Skeletal muscle satellite cell (primary cell): ENCODE measurements around the gene ABI3BP.

Experiments used
- H3K27me3 ChIP-seq: 2 replicates; pipeline ENCODE4 v1.7.0; 2013; ENCODE audit warnings: low read length; ENCODE audit not compliant: control insufficient read depth, insufficient read depth
- H3K36me3 ChIP-seq: 2 replicates; pipeline ENCODE4 v1.7.0; 2013; ENCODE audit warnings: mild to moderate bottlenecking, control low read depth, low read length; ENCODE audit not compliant: insufficient read depth
- H3K4me1 ChIP-seq: 2 replicates; pipeline ENCODE4 v1.7.0; 2013; ENCODE audit warnings: low read length; ENCODE audit not compliant: control insufficient read depth, insufficient read depth
- H3K4me2 ChIP-seq: 2 replicates; pipeline ENCODE4 v1.7.0; 2013; ENCODE audit warnings: mild to moderate bottlenecking, low read length
- H3K4me3 ChIP-seq: 2 replicates; pipeline ENCODE4 v1.7.0; 2013; ENCODE audit warnings: low read length
- H3K9ac ChIP-seq: 2 replicates; pipeline ENCODE4 v1.7.0; 2013; ENCODE audit warnings: mild to moderate bottlenecking, low read depth, low read length, moderate library complexity
- H3K9me3 ChIP-seq: replicated peaks from 2 replicates; pipeline ENCODE4 v1.7.0; 2013; ENCODE audit warnings: mild to moderate bottlenecking, control low read depth, low read length

ABI3BP gene

DNA sequence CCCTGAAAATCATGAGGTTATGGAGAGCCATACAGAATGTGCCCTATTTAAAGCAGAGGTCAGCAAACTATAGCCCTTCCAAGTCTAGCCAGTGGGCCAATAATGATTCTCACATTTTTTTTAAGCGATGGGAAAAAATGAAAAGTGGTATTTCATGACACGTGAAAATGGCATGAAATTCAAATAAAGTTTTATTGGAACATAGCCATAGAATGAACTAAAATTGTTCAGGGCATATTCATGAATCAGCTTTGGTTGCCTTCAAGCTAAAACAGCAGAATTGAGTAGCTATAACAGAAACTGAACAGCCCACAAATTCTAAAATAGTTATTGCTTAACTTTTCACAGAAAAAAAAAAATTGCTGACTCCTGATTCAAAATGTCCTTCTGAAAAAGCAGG, 179.4 kb downstream of the ABI3BP start:
- Histone ChIP-seq H3K27me3 (no peaks in the 10 kb centered on the region), H3K4me1 (peaks cover 9% of the 10 kb centered on the region), H3K4me2 (no peak overlapping the region), H3K9me3 (no peaks in the 10 kb centered on the region), H3K4me3 (no peak overlapping the region), H3K36me3 (peaks cover under 1% of the 10 kb centered on the region), H3K9ac (no peak overlapping the region)

DNA sequence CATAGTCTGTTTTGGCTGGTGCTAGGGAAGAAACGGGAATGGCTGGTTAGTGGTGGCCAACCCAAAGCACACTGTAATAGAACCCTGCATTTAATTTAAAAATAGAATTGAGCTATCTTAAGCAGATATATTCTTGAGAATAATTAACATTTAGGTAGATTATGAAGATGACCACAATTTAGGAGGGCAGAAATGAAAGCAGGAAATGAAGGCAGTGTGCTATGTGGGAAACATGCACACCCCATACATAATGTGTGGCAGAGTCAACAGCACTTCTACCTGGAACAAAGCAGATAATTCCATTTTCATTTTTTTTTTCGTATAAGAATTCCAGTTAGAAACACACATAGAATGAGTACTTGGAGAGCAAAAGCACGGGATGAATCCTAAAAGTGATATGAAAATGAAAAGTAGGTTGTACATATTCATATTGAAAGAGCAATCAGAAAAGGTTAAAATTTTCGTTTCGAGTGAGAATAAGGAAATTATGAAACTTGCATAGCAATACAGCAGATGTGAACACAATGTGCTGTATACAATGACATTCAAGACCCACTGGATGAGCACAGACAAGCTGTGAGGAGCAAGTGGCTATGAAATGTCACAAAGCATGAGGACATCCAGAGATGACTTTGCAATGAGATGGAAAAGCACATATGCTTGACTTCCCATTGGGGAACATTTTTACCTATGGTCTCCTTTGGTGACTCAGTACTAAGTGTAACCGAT, 181.3 kb downstream of the ABI3BP start:
- Histone ChIP-seq H3K4me2 (no peak overlapping the region), H3K27me3 (no peaks in the 10 kb centered on the region), H3K4me3 (no peak overlapping the region), H3K9me3 (no peaks in the 10 kb centered on the region), H3K4me1 (peaks cover 9% of the 10 kb centered on the region), H3K9ac (no peak overlapping the region), H3K36me3 (peaks cover 7% of the 10 kb centered on the region)

GRCh38 chr3:100810671-100811070, 182.6 kb downstream of the ABI3BP start:
- Histone ChIP-seq H3K4me1 (peaks cover 9% of the 10 kb centered on the region), H3K36me3 (peaks cover 7% of the 10 kb centered on the region), H3K4me3 (no peak overlapping the region), H3K9ac (no peak overlapping the region), H3K4me2 (peak overlapping the region; percentile 0), H3K9me3 (no peaks in the 10 kb centered on the region), H3K27me3 (no peaks in the 10 kb centered on the region)

DNA sequence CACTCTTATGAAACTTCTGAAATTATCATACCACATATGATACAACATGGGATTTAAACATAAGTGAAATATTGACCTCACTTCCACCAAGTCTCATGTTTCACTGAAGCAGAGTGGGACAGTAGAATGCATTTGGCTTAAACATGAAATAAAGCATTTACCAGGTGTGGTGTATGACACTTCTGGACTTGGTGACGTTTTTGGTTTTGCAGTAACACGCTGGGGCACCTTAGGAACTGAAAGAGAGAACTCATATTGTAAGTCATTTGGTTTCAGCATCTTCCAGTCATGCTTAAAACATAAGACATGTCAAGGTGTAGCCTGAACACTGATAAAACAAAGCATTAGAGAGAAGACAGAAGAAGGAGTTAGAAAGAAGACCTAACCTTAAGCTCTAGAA, 188.6 kb downstream of the ABI3BP start:
- H3K36me3 ChIP-seq, result peaks cover 21% of the 10 kb centered on the region
- no peak overlapping the region for H3K4me3 ChIP-seq
- H3K9me3 ChIP-seq, result peaks cover 4% of the 10 kb centered on the region
- no peak overlapping the region for H3K9ac ChIP-seq
- H3K4me1 ChIP-seq, result peaks cover 9% of the 10 kb centered on the region
- H3K4me2 ChIP-seq, result no peak overlapping the region
- no peaks in the 10 kb centered on the region for H3K27me3 ChIP-seq

DNA sequence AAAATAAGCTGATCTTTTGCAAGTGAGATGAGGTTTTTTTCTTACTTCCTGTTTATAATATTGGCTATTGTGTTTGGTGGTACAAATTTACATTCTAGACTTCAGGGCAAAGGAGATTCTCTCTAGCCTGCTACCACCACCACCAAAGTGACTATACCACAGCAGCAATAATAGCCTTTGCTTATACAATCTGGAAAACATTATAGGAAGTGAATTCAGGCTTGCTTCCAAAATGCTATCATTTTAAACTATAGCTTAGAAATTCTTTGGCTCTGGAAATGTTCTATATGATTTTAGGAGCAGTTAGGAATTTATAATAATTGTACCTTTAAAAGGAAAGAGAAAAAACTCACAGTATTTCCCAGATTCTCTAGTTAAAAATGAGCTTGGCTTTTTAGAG, 189.5 kb downstream of the ABI3BP start:
- no peak overlapping the region for H3K4me3 ChIP-seq
- H3K36me3 ChIP-seq, result peaks cover 20% of the 10 kb centered on the region
- no peaks in the 10 kb centered on the region for H3K27me3 ChIP-seq
- peaks cover 4% of the 10 kb centered on the region for H3K9me3 ChIP-seq
- H3K9ac ChIP-seq, result no peak overlapping the region
- H3K4me2 ChIP-seq, result no peak overlapping the region
- peaks cover 9% of the 10 kb centered on the region for H3K4me1 ChIP-seq

- Histone ChIP-seq H3K36me3 (peaks cover 14% of the 10 kb centered on the region), H3K9ac (no peak overlapping the region), H3K4me1 (peaks cover 9% of the 10 kb centered on the region), H3K27me3 (no peaks in the 10 kb centered on the region), H3K4me3 (no peak overlapping the region), H3K4me2 (no peak overlapping the region), H3K9me3 (peaks cover 4% of the 10 kb centered on the region)
Measured at GRCh38 chr3:100802126-100802525, 191.1 kb downstream of the ABI3BP start.

DNA sequence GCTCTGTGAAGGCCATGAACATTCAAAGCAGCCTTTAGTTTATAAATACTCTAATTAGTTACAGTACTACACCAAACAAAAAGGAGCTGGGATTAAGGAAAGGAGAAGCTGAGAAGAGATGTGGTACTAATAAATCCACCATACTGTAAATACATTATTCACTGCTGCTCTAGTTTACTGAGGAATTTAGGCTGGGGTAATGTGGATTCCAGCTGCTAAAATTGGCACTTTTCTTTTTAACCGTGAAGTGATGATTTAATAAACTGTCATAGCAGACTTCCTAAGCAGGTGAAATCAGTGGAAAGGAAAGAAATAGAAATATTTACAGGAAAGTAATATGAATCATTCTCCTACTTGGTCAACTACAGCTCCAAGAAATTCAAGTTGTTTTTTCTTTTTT, 195.2 kb downstream of the ABI3BP start:
- no peak overlapping the region for H3K4me2 ChIP-seq
- peaks cover 2% of the 10 kb centered on the region for H3K36me3 ChIP-seq
- no peaks in the 10 kb centered on the region for H3K27me3 ChIP-seq
- H3K9me3 ChIP-seq, result no peaks in the 10 kb centered on the region
- no peak overlapping the region for H3K4me3 ChIP-seq
- H3K4me1 ChIP-seq, result peaks cover 13% of the 10 kb centered on the region
- no peak overlapping the region for H3K9ac ChIP-seq

GRCh38 chr3:100796556-100796955, 196.7 kb downstream of the ABI3BP start:
- no peaks in the 10 kb centered on the region for H3K9me3 ChIP-seq
- H3K9ac ChIP-seq, result no peak overlapping the region

DNA sequence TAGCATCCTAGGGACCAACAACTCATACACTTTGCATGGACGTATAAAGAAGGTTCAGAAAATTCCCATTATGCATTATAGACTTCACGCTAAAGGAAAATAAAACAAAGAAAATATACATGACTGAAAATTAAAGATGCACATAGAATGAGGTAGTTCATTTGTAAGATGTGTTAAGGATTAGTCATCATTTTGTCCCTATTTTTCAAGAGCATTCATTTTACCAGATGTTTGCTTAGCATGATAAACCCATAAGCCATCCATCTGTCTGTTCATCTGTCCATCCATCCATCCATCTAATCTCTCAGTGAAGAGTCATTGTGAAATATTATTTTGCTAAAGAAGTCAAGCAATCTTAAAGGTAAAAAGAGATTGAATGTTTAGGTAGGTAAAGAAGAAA, 203.6 kb downstream of the ABI3BP start:
- H3K4me1 ChIP-seq, result no peaks in the 10 kb centered on the region
- peaks cover 9% of the 10 kb centered on the region for H3K9me3 ChIP-seq
- H3K4me2 ChIP-seq, result no peak overlapping the region
- H3K4me3 ChIP-seq, result no peak overlapping the region
- H3K27me3 ChIP-seq, result no peaks in the 10 kb centered on the region
- peaks cover 22% of the 10 kb centered on the region for H3K36me3 ChIP-seq
- H3K9ac ChIP-seq, result no peak overlapping the region

More at GRCh38 chr3:100796556-100796955, 196.7 kb downstream of the ABI3BP start:
- peaks cover 5% of the 10 kb centered on the region for H3K36me3 ChIP-seq
- H3K4me3 ChIP-seq, result peak overlapping the region; percentile 3
- H3K27me3 ChIP-seq, result no peaks in the 10 kb centered on the region
- H3K4me1 ChIP-seq, result peaks cover 13% of the 10 kb centered on the region
- H3K4me2 ChIP-seq, result peak overlapping the region; percentile 15

- no peak overlapping the region for H3K4me2 ChIP-seq
- no peak overlapping the region for H3K4me3 ChIP-seq
- peaks cover 9% of the 10 kb centered on the region for H3K9me3 ChIP-seq
- no peak overlapping the region for H3K9ac ChIP-seq
- H3K27me3 ChIP-seq, result no peaks in the 10 kb centered on the region
- peaks cover 35% of the 10 kb centered on the region for H3K4me1 ChIP-seq
- H3K36me3 ChIP-seq, result peaks cover 21% of the 10 kb centered on the region
Measured at GRCh38 chr3:100783619-100784018, 209.6 kb downstream of the ABI3BP start.

- H3K4me3 ChIP-seq, result no peak overlapping the region
- peaks cover 23% of the 10 kb centered on the region for H3K36me3 ChIP-seq
- H3K4me2 ChIP-seq, result no peak overlapping the region
- no peaks in the 10 kb centered on the region for H3K27me3 ChIP-seq
- peaks cover 9% of the 10 kb centered on the region for H3K9me3 ChIP-seq
- no peak overlapping the region for H3K9ac ChIP-seq
- peaks cover 35% of the 10 kb centered on the region for H3K4me1 ChIP-seq
Measured at GRCh38 chr3:100782906-100783305, 210.3 kb downstream of the ABI3BP start.

- Histone ChIP-seq H3K27me3 (no peaks in the 10 kb centered on the region), H3K4me2 (no peak overlapping the region), H3K4me1 (peaks cover 35% of the 10 kb centered on the region), H3K36me3 (peaks cover 29% of the 10 kb centered on the region), H3K4me3 (no peak overlapping the region), H3K9me3 (peaks cover 9% of the 10 kb centered on the region), H3K9ac (no peak overlapping the region)
Measured at GRCh38 chr3:100782348-100782747, 210.9 kb downstream of the ABI3BP start.
